HCT116 (cell line): ENCODE data around the gene GPATCH8. TPM values are rescaled to one million over a fixed set of nuclear protein-coding genes. Genes with fewer than 3 reads are reported as not detected.

ENCODE experiments used
- ATAC-seq: fragments of 200-7000 bp; cut with Tn5 transposase; 2 replicates; pipeline ENCODE4 v1.9.1; 2020; ENCODE audit warnings: mild to moderate bottlenecking, moderate library complexity
- BruUV-seq: library from RNA; stranded (reverse); fragments of 400-500 nt; replicated peaks from 2 replicates; lab custom pipeline; 2021; lab: Mats Ljungman, UMichigan
- CTCF ChIA-PET: fragments of 300-600 bp; sonication (Branson Sonifier 250); formaldehyde crosslinking; loops from one replicate; lab custom pipeline; 2021; ENCODE audit warnings: antibody characterized with exemption; lab: Charles Lee
- POLR2A ChIA-PET: fragments of 300-600, 350-600 bp; sonication (Branson Sonifier 250); formaldehyde crosslinking; loops from one replicate; lab custom pipeline; 2021; ENCODE audit warnings: antibody characterized with exemption; lab: Charles Lee
- RAD21 ChIA-PET, 2 experiments: fragments of 300-600 bp; sonication (Branson Sonifier 250); formaldehyde crosslinking; loops; one replicate each; lab custom pipeline; 2023; ENCODE audit warnings: low total read pairs in 2 of 2; ENCODE audit not compliant: uncharacterized antibody in 2 of 2, unreplicated experiment in 2 of 2, low non-redundant PET in 1 of 2; lab: Charles Lee
- DNase-seq: peaks from one replicate; pipeline ENCODE4 v3.0.0-alpha.2; 2010; ENCODE audit warnings: low read depth, low spot score
- H2AFZ ChIP-seq: fragments of 200-600 bp; shearing (Covaris generic), sonication (generic); 2 replicates; pipeline ENCODE4 v1.6.1; 2017; ENCODE audit warnings: low read depth, mixed run types, mixed read lengths, antibody characterized with exemption, low read length; ENCODE audit not compliant: poor library complexity, severe bottlenecking
- H3K27ac ChIP-seq: 2 replicates; pipeline ENCODE4 v1.5.1; 2012; ENCODE audit warnings: low read depth, low read length
- H3K27me3 ChIP-seq: fragments of 200-600 bp; sonication (generic); 2 replicates; pipeline ENCODE4 v1.6.1; 2016; ENCODE audit warnings: mixed run types, low read length, mixed read lengths; ENCODE audit not compliant: insufficient read depth
- H3K36me3 ChIP-seq, 2 experiments: fragments of 200-500 bp in 1 of 2; fragments of 200-600 bp in 1 of 2; sonication (Bioruptor generic) in 1 of 2; sonication (generic) in 1 of 2; 2 replicates each; pipeline versions ENCODE4 v1.5.1 to v1.6.1; 2014 to 2016; ENCODE audit warnings: low read length in 2 of 2, inconsistent platforms in 1 of 2, mixed read lengths in 1 of 2, mixed run types in 1 of 2; ENCODE audit not compliant: insufficient read depth in 2 of 2, control insufficient read depth in 1 of 2
- H3K4me1 ChIP-seq, 2 experiments: fragments of 200-600 bp in 1 of 2; sonication (generic) in 1 of 2; 2 replicates each; pipeline versions ENCODE4 v1.5.1 to v1.6.1; 2012 to 2017; ENCODE audit warnings: low read length in 2 of 2, inconsistent platforms in 1 of 2, mild to moderate bottlenecking in 1 of 2, mixed read lengths in 1 of 2, mixed run types in 1 of 2, moderate library complexity in 1 of 2; ENCODE audit not compliant: insufficient read depth in 2 of 2, control insufficient read depth in 1 of 2
- H3K4me2 ChIP-seq: fragments of 200-600 bp; sonication (generic); 2 replicates; pipeline ENCODE4 v1.6.1; 2017; ENCODE audit warnings: mixed run types, low read length, mixed read lengths
- H3K4me3 ChIP-seq, 2 experiments: fragments of 200-600 bp in 1 of 2; sonication (generic) in 1 of 2; replicated peaks in 1 of 2; 2 replicates each; pipeline ENCODE4 v1.5.1; 2011 to 2016; ENCODE audit warnings: low read length in 2 of 2, control low read depth in 1 of 2, low read depth in 1 of 2, mild to moderate bottlenecking in 1 of 2, mixed read lengths in 1 of 2, mixed run types in 1 of 2
- H3K79me2 ChIP-seq: fragments of 200-600 bp; sonication (generic); 2 replicates; pipeline ENCODE4 v1.6.1; 2017; ENCODE audit warnings: mild to moderate bottlenecking, mixed run types, low read length, moderate library complexity, mixed read lengths; ENCODE audit not compliant: insufficient read depth
- H3K9ac ChIP-seq: fragments of 200-600 bp; sonication (generic); 2 replicates; pipeline ENCODE4 v1.6.1; 2016; ENCODE audit warnings: low read length, mixed read lengths
- H3K9me2 ChIP-seq: fragments of 200-600 bp; sonication (generic), shearing (Covaris generic); 2 replicates; pipeline ENCODE4 v1.6.1; 2017; ENCODE audit warnings: mixed run types, mild to moderate bottlenecking, moderate library complexity; ENCODE audit not compliant: insufficient read depth
- H3K9me3 ChIP-seq, 2 experiments: fragments of 200-500 bp in 1 of 2; fragments of 200-600 bp in 1 of 2; sonication (Bioruptor generic) in 1 of 2; sonication (generic) in 1 of 2; 2 replicates each; pipeline ENCODE4 v1.6.1; 2014 to 2017; ENCODE audit warnings: low read length in 2 of 2, mixed read lengths in 2 of 2, inconsistent platforms in 1 of 2, low read depth in 1 of 2, mild to moderate bottlenecking in 1 of 2, mixed run types in 1 of 2, moderate library complexity in 1 of 2; ENCODE audit not compliant: control insufficient read depth in 1 of 2, insufficient read depth in 1 of 2
- H4K20me1 ChIP-seq: fragments of 200-600 bp; sonication (generic), shearing (Covaris generic); 2 replicates; pipeline ENCODE4 v1.6.1; 2017; ENCODE audit warnings: mixed run types, mild to moderate bottlenecking, moderate library complexity; ENCODE audit not compliant: insufficient read depth
- EZH2 ChIP-seq: fragments of 200-600 bp; sonication (generic); IDR thresholded peaks from 2 replicates; pipeline ENCODE4 v1.6.1; 2017; ENCODE audit warnings: antibody characterized with exemption, mixed run types
- POLR2A ChIP-seq: IDR thresholded peaks from 2 replicates; pipeline ENCODE4 v1.7.0; 2011; ENCODE audit warnings: borderline replicate concordance; ENCODE audit not compliant: insufficient read depth, insufficient read length; ENCODE audit errors: extremely low read depth
- RAD21 ChIP-seq: IDR thresholded peaks from 2 replicates; pipeline ENCODE4 v1.6.1; 2012; ENCODE audit warnings: low read depth, mild to moderate bottlenecking
- SP1 ChIP-seq: IDR thresholded peaks from 2 replicates; pipeline ENCODE4 v1.6.1; 2012; ENCODE audit warnings: low read depth
- SRF ChIP-seq: IDR thresholded peaks from 2 replicates; pipeline ENCODE4 v1.6.1; 2012; ENCODE audit warnings: low read depth
- ZNF274 ChIP-seq: fragments of 200-500 bp; sonication (Bioruptor generic); IDR thresholded peaks from 2 replicates; pipeline ENCODE4 v1.6.1; 2014; ENCODE audit warnings: mild to moderate bottlenecking, low read depth, low read length, inconsistent platforms
- intact Hi-C: fragments of 100-400 bp; cut with micrococcal nuclease; formaldehyde crosslinking; loops from 2 replicates; pipeline ENCODE4 v1.10.0; 2022
- total RNA-seq: library from RNA; stranded (reverse); gene quantifications from one replicate; pipeline ENCODE4 v1.2.1, GENCODE V29; 2021; ENCODE audit not compliant: unreplicated experiment

Gene GPATCH8
- total RNA-seq, 1 experiment from 2014 or later, result 28.7 TPM

DNA sequence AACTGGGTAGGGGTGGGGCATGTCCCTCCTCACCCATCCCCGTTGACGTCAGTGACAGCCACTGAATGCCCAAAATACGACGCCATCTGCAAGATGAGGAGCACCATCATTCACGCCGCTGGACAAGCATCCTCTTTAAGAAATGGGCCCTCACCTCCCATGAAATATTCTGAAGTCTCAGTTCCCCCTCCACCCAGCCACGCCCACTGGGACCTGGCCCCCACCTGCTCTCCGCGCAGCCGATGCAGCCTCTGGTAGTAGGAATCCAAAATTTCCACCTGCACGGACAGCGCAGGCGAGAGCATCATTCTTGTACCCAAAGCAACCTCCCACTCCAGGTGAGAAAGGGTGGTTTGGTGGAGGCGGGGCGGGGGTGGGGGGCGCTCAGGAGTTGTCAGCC, 119.3 kb downstream of the GPATCH8 start:
- Histone ChIP-seq H2AFZ (no peak overlapping the region), H3K79me2 (no peaks in the 10 kb centered on the region), H3K27ac (no peak overlapping the region), H3K36me3 (no peaks in the 10 kb centered on the region), H3K4me1 (peaks cover 4 to 18% of the 10 kb centered on the region in 2 experiments; a peak in 3 of 4 replicates), H3K4me3 (no peak overlapping the region), H3K9me3 (no peaks in the 10 kb centered on the region), H3K27me3 (no peaks in the 10 kb centered on the region), H3K9ac (no peak overlapping the region), H3K9me2 (no peaks in the 10 kb centered on the region), H3K4me2 (no peak overlapping the region), H4K20me1 (no peaks in the 10 kb centered on the region)
- no TSS peak for BruUV-seq
- CTCF ChIA-PET, result no interaction called here
- TF ChIP-seq EZH2 (no peak), ZNF274 (no peak)
- POLR2A ChIA-PET, result no interaction called here
- RAD21 ChIA-PET, result no interaction called here
- ATAC-seq (no peak), DNase-seq (no peak)
- intact Hi-C loops, result no loop called here

DNA sequence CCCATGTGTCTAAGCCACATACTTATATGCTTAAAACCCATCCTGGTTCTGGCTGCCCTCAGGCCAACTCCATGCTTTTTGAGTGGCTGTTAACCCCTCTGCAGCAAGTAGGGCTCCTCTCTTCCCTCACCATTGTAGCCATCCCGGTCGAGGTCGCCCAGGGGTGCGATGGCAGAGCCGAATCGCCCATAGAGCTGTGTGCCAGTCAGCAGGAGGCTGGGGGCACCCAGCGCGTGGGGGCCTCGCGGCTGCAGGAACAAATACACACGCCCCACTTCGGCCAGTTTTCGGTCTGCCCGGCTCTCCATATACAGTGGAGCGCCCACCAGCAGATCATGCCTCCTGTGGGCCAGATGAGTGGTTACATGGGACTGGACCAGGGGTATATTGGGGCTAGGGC, 119.8 kb downstream of the GPATCH8 start:
- Histone ChIP-seq H3K4me1 (peaks cover 4 to 18% of the 10 kb centered on the region in 2 experiments; a peak in 3 of 4 replicates), H3K4me2 (no peak overlapping the region), H3K27me3 (no peaks in the 10 kb centered on the region), H3K4me3 (no peak overlapping the region), H3K27ac (no peak overlapping the region), H3K9ac (no peak overlapping the region), H3K79me2 (no peaks in the 10 kb centered on the region), H2AFZ (no peak overlapping the region), H3K36me3 (no peaks in the 10 kb centered on the region), H3K9me2 (no peaks in the 10 kb centered on the region), H3K9me3 (no peaks in the 10 kb centered on the region), H4K20me1 (no peaks in the 10 kb centered on the region)
- DNase-seq, result no peak
- ATAC-seq, result no peak
- POLR2A ChIA-PET, result no interaction called here
- CTCF ChIA-PET, result no interaction called here
- RAD21 ChIA-PET, result no interaction called here
- intact Hi-C loops, result no loop called here
- no TSS peak for BruUV-seq
- TF ChIP-seq ZNF274, result no peak
- TF ChIP-seq SRF, result no peak
- no peak for TF ChIP-seq POLR2A
- no peak for TF ChIP-seq SP1
- TF ChIP-seq RAD21, result no peak
